Tibial artery (tissue), 4 donors: Measurements from ENCODE around the gene KCNJ13.

Experiments
- DNase-seq, 2 donors: peaks; one replicate each; pipeline ENCODE4 v3.0.0-alpha.2; 2019
- H3K27ac ChIP-seq, 2 donors: fragments of 200-600 bp; sonication (generic) in 1 of 2; 1 replicate in 1 of 2; 2 replicates in 1 of 2; pipeline ENCODE4 v1.5.1; 2018 to 2019; ENCODE audit warnings: mild to moderate bottlenecking in 1 of 2
- H3K27me3 ChIP-seq, 2 donors: fragments of 200-600 bp; sonication (generic) in 1 of 2; one replicate each; pipeline versions ENCODE4 v1.5.1 to v1.6.0; 2016 to 2019
- H3K36me3 ChIP-seq, 3 donors: fragments of 200-600 bp; sonication (generic) in 2 of 3; one replicate each; pipeline ENCODE4 v1.5.1; 2016 to 2019; ENCODE audit warnings: mild to moderate bottlenecking in 2 of 3
- H3K4me1 ChIP-seq, 4 donors: fragments of 200-600 bp; sonication (generic) in 2 of 4; 1 replicate in 3 of 4; 2 replicates in 1 of 4; pipeline ENCODE4 v1.5.1; 2016 to 2019
- H3K4me3 ChIP-seq, 2 donors: fragments of 200-600 bp; sonication (generic) in 1 of 2; 1 replicate in 1 of 2; 2 replicates in 1 of 2; pipeline ENCODE4 v1.5.1; 2018 to 2019; ENCODE audit warnings: mild to moderate bottlenecking in 2 of 2
- H3K9me3 ChIP-seq, 3 donors: fragments of 200-600 bp; sonication (generic) in 1 of 3; one replicate each; pipeline ENCODE4 v1.5.1; 2016 to 2019
- intact Hi-C: fragments of 100-400 bp; cut with DNase I; formaldehyde crosslinking; loops from one replicate; pipeline ENCODE4 v1.15.0; 2023; ENCODE audit warnings: low total_unique reads
- TF ChIP-seq, protein P1 (sequence below), 2 experiments: fragments of 200-600 bp in 1 of 2; fragments of 450-650 bp in 1 of 2; IDR thresholded peaks; one replicate each; pipeline ENCODE4 v1.5.1; 2017 to 2019; ENCODE audit warnings: antibody characterized with exemption in 2 of 2, mild to moderate bottlenecking in 1 of 2, moderate library complexity in 1 of 2

The KCNJ13 gene

DNA sequence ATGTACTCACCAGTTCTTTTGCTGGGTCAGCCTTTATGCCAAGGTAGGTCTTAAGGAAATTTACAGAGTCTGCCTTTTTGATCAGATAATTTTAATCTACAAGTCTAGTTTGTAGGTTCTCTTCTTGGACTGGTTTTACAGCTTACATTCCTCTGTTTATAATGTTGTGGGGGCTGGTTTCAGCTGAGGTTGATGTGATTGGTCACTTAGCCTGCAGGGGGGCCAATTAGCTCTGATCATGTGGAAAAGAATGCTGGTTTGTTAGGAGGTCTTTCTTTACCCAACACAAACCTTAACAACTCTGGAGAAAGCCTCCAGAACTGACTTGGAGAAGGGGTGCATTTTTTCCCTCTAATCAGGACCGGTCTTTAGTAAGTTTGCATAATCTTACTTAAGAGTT is at the start of gene KCNJ13:
Gene KCNJ13, minus strand, starts transcription at position 131 of the 400 bp plus-strand sequence. CDS start 5,203 bp downstream, outside the sequence.
- Histone ChIP-seq H3K36me3 (peaks cover under 1 to 19% (median 17%) of the 10 kb centered on the region in 3 donors), H3K4me1 (peaks cover 0 to 10% (median 3%) of the 10 kb centered on the region in 4 donors), H3K4me3 (no peak within 1 kb of the TSS), H3K27me3 (no peaks in the 10 kb centered on the region), H3K27ac (no peak within 1 kb of the TSS), H3K9me3 (no peaks in the 10 kb centered on the region)
- DNase-seq = no peak
- intact Hi-C loops = no loop called here
- TF ChIP-seq, protein P1, sequence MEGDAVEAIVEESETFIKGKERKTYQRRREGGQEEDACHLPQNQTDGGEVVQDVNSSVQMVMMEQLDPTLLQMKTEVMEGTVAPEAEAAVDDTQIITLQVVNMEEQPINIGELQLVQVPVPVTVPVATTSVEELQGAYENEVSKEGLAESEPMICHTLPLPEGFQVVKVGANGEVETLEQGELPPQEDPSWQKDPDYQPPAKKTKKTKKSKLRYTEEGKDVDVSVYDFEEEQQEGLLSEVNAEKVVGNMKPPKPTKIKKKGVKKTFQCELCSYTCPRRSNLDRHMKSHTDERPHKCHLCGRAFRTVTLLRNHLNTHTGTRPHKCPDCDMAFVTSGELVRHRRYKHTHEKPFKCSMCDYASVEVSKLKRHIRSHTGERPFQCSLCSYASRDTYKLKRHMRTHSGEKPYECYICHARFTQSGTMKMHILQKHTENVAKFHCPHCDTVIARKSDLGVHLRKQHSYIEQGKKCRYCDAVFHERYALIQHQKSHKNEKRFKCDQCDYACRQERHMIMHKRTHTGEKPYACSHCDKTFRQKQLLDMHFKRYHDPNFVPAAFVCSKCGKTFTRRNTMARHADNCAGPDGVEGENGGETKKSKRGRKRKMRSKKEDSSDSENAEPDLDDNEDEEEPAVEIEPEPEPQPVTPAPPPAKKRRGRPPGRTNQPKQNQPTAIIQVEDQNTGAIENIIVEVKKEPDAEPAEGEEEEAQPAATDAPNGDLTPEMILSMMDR (IDR thresholded peaks at IDR 0.05) = no peak

DNA sequence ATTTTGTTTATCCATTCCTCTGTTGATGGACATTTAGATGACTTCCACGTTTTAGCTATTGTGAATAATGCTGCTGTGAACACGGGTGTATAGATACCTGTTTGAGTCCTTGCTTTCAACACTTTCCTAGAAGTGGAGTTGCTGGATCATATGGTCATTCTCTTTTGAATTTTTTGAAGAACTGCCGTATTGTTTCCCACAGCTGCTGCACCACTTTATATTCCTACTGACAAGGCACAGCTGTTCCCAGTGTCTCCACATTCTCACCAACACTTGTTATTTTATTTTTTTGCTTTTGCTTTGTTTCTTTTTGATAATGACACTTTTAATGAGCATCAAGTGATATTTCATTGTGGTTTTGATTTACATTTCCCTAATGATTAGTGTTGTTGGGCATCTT is 41.4 kb upstream of the KCNJ13 start:
- TF ChIP-seq, protein P1 (IDR thresholded peaks at IDR 0.05) = no peak
- DNase-seq = no peak
- peaks cover 72 to 92% (median 83%) of the 10 kb centered on the region in 3 donors for H3K36me3 ChIP-seq
- intact Hi-C loops = no loop called here
- H3K9me3 ChIP-seq = no peaks in the 10 kb centered on the region
- no peaks in the 10 kb centered on the region for H3K27me3 ChIP-seq
- H3K4me3 ChIP-seq = no peak overlapping the region
- no peaks in the 10 kb centered on the region for H3K4me1 ChIP-seq
- no peak overlapping the region for H3K27ac ChIP-seq

DNA sequence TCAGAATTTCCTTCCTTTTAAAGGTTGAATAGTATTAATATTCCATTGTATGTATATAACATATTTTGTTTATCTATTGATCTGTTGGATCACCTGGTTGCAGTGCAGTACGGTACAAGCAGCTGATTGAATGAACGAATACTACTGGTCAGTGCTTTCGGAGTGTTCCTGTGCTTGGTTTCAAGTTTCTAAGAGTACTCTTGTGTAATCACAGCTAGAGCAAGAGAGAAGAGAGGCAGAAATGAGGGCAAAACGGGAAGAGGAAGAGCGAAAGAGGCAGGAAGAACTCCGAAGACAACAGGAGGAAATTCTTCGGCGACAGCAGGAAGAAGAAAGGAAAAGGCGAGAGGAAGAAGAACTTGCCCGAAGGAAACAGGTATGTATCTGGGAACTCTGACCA is 40.3 kb upstream of the KCNJ13 start:
- Histone ChIP-seq H3K27ac (no peak overlapping the region), H3K4me1 (no peaks in the 10 kb centered on the region), H3K4me3 (no peak overlapping the region), H3K9me3 (no peaks in the 10 kb centered on the region), H3K36me3 (peaks cover 82 to 92% (median 88%) of the 10 kb centered on the region in 3 donors), H3K27me3 (no peaks in the 10 kb centered on the region)
- intact Hi-C loops = no loop called here
- DNase-seq = no peak
- TF ChIP-seq, protein P1 (IDR thresholded peaks at IDR 0.05) = no peak

DNA sequence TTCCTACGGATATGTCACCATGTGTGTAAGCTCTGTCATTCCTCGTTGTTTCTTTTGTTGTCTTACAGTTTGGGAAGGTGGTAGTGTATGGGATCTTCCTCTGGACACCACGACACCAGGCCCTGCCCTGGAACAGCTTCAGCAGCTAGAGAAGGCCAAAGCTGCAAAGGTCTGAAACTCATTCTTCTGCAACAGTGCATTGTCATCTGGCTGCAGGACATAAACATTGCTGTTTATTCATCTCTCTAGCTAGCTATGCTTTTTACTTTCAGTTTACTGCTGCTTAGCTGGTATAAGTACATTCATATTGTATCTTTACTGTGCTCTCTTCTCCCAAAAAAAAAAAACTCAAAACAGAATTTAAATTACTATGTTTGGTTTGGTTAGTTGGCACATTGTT is 39.2 kb upstream of the KCNJ13 start:
- Histone ChIP-seq H3K27me3 (no peaks in the 10 kb centered on the region), H3K9me3 (no peaks in the 10 kb centered on the region), H3K4me1 (no peaks in the 10 kb centered on the region), H3K27ac (no peak overlapping the region), H3K4me3 (no peak overlapping the region), H3K36me3 (peaks cover 84 to 94% (median 91%) of the 10 kb centered on the region in 3 donors)
- no peak for DNase-seq
- TF ChIP-seq, protein P1 (IDR thresholded peaks at IDR 0.05) = no peak
- intact Hi-C loops = no loop called here

DNA sequence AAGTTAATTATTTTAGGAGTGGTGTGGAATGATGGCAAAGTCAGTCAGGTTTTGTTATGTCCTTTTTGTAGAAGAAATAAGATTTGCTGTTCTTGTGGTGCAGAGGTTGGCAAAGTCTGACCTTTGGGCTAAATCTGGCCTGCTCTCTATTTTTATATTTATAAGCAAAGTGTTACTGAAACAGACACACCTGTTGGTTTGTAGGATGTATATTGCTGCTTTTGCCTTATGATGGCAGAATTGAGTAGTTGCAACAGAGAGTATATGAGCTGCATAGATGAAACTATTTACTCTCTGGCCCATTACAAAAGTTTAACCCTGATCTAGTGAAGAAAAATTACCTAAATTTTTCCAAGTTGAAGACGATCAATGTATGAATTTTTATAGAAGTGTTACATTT is 34.1 kb upstream of the KCNJ13 start:
- Histone ChIP-seq H3K36me3 (peaks cover 81 to 87% (median 87%) of the 10 kb centered on the region in 3 donors), H3K9me3 (no peaks in the 10 kb centered on the region), H3K27ac (no peak overlapping the region), H3K4me3 (no peak overlapping the region), H3K4me1 (no peaks in the 10 kb centered on the region), H3K27me3 (no peaks in the 10 kb centered on the region)
- intact Hi-C loops = no loop called here
- DNase-seq = no peak
- TF ChIP-seq, protein P1 (IDR thresholded peaks at IDR 0.05) = no peak
